HL-60/S4 treated with phorbol 12-myristate 13-acetate at 8.2 ng/mL for 4 days and 3 days (cell line): ENCODE data around the gene EHF.

Experiments used
- in situ Hi-C: fragments of 300-500 bp; cut with MboI; formaldehyde crosslinking; loops from 2 replicates; pipeline ENCODE4 v1.15.0; 2022; ENCODE audit warnings: low sequenced_read_pairs

Gene EHF

DNA sequence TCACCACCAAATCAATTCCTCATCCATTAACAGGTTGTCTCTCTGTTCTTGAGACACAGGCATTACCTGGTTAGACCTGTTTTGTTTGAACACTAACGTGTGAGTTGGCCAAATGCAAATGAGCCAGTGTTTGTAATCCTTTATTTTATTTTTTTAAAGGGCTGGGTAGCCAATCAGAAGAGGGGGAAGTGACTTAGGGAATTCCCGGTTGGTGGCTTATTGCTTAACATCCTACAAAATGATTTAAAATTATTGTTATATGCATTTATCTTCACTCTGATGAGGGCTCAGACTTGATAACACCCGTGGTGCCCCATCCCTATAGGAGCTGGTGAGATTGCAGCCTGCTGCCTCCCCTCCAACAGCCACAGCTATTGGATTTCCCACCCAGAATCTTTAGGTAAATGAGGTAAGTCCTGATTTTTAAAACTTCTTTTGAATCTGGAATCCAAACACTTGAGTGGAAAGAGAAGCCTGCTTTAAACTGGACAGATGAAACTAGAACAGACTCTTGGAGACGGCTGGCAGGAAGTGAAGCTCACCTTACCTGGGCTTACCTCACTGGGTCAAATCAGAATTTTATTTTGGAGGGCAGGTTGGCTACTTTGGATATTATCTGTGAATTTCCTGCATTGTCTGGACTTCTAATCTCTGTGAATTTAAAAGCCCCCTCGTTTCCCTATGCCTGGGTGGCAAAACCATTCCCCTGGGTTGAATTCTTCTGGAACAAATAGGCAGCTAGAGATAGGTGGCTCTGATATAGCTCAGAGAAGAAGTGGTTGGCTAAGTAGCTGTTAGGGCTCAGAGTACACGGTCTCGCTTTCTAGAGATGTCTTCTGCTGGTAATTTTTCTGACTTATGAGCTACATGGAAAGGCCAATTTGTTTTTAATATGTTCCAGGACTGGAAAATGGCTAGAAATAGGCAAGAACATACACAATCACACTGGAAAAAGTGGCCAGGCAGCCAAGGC lies at the start of gene EHF:
Gene EHF (plus strand): TSS at position 274 of the 973 bp plus-strand sequence. CDS start 21,538 bp downstream, outside the sequence.
- in situ Hi-C loops: no loop called here

DNA sequence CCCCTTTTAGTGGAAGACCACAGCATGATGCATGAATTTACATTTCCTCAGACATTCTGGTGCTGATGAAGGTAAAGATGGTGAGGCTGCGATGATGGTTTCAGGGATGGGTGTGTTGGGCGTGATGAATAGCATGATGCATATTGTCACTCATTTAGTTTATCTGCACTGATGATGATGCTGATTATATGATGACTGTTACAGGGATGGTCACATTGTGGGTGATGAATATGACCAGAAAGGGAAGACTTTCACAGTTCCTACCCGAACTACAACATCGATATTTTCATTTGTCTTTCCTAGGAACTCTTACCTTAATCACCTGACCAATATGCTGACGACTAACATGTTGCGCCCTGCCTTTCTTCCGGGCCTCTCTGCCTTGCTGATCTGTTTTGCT lies 47.4 kb upstream of the EHF start:
- in situ Hi-C loops: no loop called here

- in situ Hi-C loops: loop anchor here (25.0 kb wide), 1 partner anchor 837 kb away; the partner anchor contains the start of gene SLC1A2
These were observed 45.6 kb upstream of the EHF start for GRCh38 chr11:34575261-34575660.

GRCh38 chr11:34575671-34576070 lies 45.2 kb upstream of the EHF start:
- in situ Hi-C loops: loop anchor here (25.0 kb wide), 1 partner anchor 837 kb away; the partner anchor contains the start of gene SLC1A2

DNA sequence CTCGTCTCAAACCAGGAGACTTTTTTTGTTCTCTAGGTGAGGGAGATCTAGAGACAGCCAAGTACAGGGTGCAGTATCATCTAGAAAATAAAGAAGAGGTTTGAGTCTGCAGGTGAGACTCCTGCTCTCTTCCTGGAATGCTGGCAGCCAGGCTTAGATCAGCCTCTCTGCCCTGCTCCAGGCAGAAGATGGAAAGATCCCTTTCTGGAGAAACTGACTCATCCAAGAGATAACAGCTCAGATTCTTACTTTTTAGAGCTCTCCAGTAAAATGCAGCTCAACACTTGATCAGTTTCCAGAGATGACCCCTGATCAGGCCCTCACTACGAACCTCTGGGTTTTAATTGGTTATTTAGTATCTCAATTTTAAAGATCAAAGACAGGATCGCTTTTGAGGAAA lies 44.6 kb upstream of the EHF start:
- in situ Hi-C loops: loop anchor here (25.0 kb wide), 1 partner anchor 836 kb away; the partner anchor contains the start of gene SLC1A2

DNA sequence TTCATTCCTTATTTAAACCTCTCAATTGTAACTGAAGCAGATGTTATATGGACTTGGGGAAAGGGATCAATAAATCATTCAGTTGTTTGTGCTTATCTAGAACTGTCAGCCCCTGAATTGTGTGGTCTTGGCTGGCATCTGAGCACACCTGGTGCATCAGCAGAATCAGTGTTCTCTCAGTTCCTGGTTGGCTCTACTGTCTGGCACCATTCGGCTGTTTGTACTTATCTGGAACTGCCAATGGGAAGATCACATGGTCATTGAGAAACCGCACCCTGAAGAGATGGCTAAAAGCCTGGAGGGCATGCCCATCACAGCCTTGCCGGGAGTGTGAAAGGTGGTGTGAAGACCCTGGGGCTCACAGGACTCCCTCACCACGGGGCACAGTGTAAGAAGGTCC lies 37.1 kb upstream of the EHF start:
- in situ Hi-C loops: loop anchor here (10.0 to 25.0 kb wide), 2 partner anchors 311 to 828 kb away; partner anchors contain the start of gene SLC1A2

DNA sequence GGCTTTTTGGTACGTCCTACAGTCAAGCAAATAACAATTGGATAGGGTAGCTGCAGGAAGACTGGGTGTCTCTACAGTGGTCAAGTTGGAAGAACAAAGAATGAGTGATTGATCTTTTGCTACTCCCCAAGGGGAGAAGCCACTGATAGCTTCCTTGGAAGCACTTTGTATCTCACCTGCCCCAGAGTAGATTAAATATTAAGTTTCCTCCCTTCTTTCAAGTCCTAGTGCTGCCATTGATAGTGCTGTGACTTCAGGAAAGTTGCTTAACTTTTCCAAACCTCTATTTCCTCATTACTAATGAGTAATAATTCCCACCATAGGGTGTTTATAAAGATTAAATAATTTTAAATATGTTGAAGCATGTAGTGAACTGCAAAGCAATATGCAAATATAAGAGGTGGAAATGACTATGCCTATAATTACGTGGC lies 35.6 kb upstream of the EHF start:
- in situ Hi-C loops: loop anchor here (10.0 to 25.0 kb wide), 2 partner anchors 309 to 827 kb away; partner anchors contain the start of gene SLC1A2

DNA sequence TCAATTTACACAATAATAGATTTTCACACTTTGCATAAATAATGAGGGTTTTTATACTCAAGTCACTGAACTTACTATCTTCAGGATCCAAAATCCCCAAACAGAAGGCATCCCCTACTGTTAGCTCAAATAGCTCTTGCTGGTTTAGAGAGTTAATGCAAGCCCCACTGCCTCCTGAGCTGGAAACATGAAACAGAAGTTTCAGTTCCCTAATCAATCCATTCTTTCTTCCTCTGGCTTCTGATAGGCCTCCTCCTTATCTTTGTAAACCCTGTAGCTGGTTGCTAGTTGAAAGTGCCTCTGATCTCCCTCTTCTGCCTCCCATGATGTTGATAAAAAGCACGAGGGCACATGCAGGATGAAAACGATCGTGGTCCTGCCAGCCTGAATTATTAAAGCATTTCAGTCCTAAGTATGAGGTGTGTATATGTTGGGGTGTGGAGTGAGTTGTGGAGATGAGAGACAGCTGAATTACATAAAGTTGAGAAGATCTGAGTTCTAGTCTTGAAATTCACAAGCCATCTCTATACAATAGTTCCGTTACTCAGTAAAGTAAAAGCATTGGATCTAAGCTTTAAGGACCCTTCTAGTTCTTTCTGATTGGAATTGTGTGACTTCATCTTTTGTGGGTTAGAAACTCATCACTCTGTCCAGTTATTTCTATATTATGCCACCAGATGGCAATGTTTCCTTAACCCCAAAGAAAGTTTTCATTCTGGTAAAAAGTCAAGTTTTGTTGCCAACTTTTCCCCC lies 35.0 kb upstream of the EHF start:
- in situ Hi-C loops: loop anchor here (10.0 to 25.0 kb wide), 2 partner anchors 309 to 826 kb away; partner anchors contain the start of gene SLC1A2

DNA sequence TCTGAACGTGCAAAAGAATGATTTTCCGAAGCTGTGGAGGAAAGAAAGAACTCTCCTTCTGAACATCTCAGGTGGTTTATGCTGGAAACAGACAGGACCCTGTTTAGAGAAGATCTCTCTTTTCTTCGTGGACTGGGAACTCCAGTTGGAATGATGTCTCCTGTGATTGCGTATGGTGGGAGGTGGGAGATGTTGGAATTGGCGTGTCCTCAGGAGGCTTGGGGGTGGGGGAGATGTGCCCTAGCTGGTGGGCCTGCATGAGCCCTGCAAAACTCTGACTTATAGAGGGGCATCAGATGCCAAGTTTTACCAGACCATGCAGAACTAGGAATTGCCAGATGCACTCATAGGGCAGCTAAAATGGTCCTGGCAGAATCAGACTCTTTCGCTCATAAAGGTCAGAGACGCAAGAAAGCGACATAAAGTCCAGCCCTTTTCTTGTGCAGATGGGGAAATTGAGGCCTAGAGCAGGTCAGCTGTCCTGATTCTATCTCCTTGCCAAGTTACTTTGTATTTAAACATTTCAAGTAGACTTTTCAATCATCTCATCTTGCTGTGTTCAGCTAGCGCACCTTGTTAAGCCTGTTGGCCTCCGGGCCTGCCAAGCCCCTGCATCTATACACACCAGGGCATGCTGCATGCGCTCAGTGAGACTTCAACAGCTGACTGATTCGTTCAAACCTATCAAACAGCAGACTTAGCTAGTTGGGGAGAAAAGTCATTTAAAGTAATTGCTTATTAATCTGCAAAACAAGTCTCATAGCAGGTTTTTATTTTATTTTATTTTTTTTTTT lies 34.2 kb upstream of the EHF start:
- in situ Hi-C loops: loop anchor here (10.0 to 25.0 kb wide), 2 partner anchors 308 to 826 kb away; partner anchors contain the start of gene SLC1A2

- in situ Hi-C loops: loop anchor here (10.0 to 25.0 kb wide), 2 partner anchors 308 to 825 kb away; partner anchors contain the start of gene SLC1A2
These were observed 33.6 kb upstream of the EHF start for GRCh38 chr11:34587282-34587677.

DNA sequence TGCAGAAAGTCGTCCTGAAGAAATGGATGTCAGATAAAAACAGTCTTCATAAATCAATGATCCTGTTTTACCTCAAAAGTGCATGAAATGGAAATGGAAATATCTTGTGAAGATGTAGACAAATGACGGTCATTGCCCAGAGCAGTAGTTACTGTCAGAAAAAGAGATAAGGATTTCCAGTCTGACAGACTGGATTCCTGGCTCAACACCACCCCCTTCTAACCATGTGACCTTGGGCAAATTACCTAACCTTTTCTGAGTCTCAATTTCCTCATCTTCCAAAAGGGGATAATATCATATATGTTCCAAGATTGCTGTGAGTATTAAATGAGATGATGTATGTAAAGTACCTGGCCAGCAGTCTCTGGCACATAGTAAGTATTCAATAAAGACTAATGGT lies 32.9 kb upstream of the EHF start:
- in situ Hi-C loops: loop anchor here (10.0 to 25.0 kb wide), 2 partner anchors 307 to 824 kb away; partner anchors contain the start of gene SLC1A2

DNA sequence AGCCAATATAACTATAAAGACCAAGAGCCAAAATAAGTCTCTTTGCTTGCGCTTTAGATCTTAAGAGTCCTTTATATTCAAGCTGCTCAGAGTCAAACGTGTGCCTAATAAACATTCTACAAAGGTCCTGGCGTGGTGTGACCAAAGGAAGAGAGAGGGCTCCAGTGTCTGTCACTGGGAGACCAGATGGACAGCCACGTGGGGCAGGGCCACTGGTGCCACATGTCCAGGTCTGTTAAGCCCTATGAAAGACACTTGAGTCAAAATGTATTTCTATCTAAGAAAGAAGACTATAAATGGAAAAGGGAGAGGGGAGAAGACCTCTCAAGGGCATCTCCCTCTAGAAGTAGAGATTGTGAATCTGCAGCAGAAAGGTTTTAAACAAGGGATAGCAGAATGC lies 32.2 kb upstream of the EHF start:
- in situ Hi-C loops: loop anchor here (10.0 to 25.0 kb wide), 2 partner anchors 306 to 824 kb away; partner anchors contain the start of gene SLC1A2

DNA sequence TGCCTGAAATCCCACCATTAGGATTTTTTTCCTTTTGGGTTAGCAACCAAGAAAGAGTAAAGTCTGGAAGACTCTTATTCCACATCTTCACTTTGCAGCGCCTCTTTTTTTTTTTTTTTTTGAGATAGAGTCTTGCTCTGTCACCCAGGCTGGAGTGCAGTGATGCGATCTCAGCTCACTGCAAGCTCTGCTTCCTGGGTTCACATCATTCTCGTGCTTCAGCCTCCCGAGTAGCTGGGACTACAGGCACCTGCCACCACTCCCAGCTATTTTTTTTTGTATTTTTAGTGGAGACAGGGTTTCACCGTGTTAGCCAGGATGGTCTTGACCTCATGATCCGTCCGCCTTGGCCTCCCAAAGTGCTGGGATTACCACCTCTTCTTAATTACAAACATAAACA lies 31.7 kb upstream of the EHF start:
- in situ Hi-C loops: loop anchor here (10.0 to 25.0 kb wide), 2 partner anchors 306 to 823 kb away; partner anchors contain the start of gene SLC1A2

GRCh38 chr11:34593085-34593484 lies 27.8 kb upstream of the EHF start:
- in situ Hi-C loops: loop anchor here (25.0 kb wide), 1 partner anchor 819 kb away; the partner anchor contains the start of gene SLC1A2

DNA sequence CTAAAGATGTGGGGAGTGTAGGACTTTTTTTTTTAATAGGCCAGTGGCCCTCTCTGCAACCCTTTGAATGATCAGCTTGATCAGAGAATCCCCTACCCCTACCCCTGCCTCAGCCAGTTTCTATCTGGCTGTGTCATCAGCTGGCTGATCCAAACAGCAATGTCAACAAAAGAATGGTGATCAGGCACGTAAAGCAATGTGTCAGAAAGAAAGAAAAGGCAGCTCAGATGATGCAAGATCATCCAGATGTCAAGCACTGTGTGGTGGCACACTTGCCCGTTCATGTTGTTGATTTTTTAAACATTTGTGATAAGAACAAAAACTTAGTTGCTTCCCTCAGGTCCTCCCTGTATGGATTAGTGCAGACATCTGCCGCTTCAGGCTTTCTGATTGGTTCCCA lies 26.3 kb upstream of the EHF start:
- in situ Hi-C loops: loop anchor here (25.0 kb wide), 1 partner anchor 818 kb away; the partner anchor contains the start of gene SLC1A2

DNA sequence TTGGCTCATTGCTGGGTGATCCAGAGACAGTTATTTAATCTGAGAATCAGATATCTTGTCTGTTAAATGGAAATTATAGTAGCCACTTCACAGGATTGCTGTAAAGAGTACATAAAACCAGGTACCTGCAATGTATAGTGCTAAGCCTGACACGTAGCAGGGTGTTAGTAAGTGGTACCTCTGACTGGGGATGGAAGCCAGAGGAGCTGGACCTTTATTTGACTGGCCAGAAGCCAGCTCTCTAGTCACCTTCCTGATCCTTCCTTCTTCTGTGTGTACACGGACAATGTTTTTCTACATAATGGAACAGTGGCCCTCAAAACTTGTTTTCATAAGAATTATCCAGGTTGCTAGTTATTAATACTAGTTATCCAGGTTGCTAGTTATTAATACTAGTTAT lies 25.5 kb upstream of the EHF start:
- in situ Hi-C loops: loop anchor here (25.0 kb wide), 1 partner anchor 817 kb away; the partner anchor contains the start of gene SLC1A2

DNA sequence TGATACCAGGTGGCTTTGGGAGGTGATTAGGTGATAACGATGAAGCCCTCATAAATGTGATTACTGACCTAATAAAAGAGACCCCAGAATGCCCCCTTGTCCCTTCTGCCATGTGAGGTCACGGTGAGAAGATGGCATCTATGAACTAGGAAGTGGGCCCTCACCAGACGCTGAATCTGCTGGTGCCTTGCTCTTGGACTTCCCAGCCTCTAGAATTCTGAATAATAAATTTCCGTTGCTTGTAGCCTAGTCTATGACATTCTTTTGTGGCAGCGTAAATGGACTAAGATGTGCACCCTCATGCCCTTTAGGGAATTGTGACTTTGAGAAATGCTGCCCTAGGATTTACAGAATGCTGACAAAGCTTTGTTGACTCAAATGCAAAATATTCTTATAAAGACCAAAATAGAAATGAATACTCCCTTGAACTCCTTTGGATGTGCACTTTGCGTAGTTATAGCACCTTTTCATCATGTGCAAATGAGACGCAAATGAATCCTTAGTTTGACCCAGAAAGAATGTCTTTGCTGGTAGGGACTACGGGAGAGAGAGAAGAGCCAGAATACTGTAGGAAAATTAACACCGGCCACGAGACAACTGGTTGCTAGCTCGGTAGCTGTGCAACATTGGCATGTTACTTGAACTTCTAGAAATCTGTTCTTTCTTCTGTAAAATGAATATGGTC lies 24.8 kb upstream of the EHF start:
- in situ Hi-C loops: loop anchor here (25.0 kb wide), 1 partner anchor 816 kb away; the partner anchor contains the start of gene SLC1A2

DNA sequence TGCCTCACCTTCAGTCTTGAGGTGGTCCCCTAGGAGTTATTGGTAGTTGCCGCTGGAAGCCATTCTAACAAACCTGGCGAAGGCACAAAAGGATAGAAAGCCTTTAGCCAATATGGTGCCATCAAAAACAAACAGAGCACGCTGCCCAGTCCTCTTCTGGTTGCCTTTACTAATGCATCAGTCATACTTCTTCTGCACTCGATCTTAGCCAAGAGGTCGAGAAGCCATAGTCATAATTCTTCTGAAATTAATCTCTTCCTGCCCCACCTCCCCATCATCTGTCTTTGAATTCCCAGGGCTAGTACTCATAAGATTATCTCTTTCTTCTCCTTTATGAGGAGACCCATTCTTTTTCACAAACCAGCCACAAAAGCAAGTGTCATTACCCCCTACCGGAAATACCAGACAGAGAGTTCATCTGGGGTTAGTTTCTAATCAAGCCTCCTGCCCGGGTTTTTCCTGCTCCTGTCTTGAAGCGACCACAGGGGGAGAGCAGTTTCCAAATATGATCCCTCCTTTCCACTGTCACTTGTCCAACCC lies 21.4 kb upstream of the EHF start:
- in situ Hi-C loops: loop anchor here (25.0 kb wide), 1 partner anchor 813 kb away; the partner anchor contains the start of gene SLC1A2
